ENCODE results near the gene CCL2.

DNA sequence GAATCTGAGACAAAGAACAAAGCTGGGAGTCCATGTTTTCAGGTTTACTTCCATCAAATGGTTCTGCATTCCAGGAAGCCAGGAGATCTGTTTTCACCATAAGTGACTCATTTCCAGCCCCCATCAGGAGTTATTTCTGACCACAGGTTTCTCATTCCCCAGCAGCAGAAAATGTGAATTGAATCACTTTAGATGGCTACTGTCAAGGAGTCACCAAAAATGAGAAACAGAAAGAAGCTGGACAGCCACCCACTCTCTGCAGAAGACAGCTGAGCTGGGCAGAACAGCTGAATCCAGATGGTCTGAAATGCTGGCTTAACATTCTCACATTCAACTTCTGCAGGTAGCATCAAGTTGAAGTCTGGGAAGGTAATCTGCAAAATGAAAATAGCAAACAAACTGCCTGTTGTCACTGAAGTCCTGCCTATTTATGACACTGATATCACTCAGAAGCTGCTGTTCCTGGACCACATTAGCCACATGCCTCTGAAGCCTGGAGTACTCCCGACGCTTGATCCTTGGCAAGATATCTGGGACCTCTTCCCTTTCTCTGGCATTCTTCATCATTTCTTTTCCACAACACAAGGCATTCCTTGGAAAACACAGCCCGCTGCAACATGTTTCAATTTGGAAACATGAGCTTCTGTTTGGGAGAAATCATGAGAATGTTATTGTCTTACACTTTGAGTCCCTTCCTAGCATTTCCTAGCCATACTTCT is 45.7 kb downstream of the CCL2 start:
- TF ChIP-seq CTCF (conservative IDR thresholded peaks at IDR 0.05) = no peak
- no peak for TF ChIP-seq EZH2 (IDR thresholded peaks at IDR 0.05; ENCODE audit: low read depth)

All from PC-9 (cell line).